GM23248 (cell line): Measurements from ENCODE around the gene PDCD7. TPM values are rescaled to one million over a fixed set of nuclear protein-coding genes. Genes with fewer than 3 reads are reported as not detected.

Source experiments
- DNase-seq: peaks from one replicate; pipeline ENCODE4 v3.0.0-alpha.2; 2015
- H2AFZ ChIP-seq: fragments of 200-600 bp; sonication (generic); 2 replicates; pipeline ENCODE4 v1.6.1; 2016; ENCODE audit warnings: antibody characterized with exemption
- H3F3A ChIP-seq: fragments of 200-600 bp; sonication (generic); 2 replicates; pipeline ENCODE4 v1.6.1; 2016; ENCODE audit warnings: mild to moderate bottlenecking, antibody characterized with exemption, mixed run types; ENCODE audit not compliant: insufficient read depth
- H3K27ac ChIP-seq: fragments of 200-600 bp; sonication (generic); 2 replicates; pipeline ENCODE4 v1.5.1; 2016; ENCODE audit warnings: mild to moderate bottlenecking
- H3K27me3 ChIP-seq: fragments of 200-600 bp; sonication (generic); replicated peaks from 2 replicates; pipeline ENCODE4 v1.6.1; 2016; ENCODE audit warnings: mild to moderate bottlenecking; ENCODE audit not compliant: insufficient read depth
- H3K36me3 ChIP-seq: fragments of 200-600 bp; sonication (generic); 2 replicates; pipeline ENCODE4 v1.6.1; 2016; ENCODE audit warnings: low read depth, mild to moderate bottlenecking
- H3K4me1 ChIP-seq: fragments of 200-600 bp; sonication (generic); 2 replicates; pipeline ENCODE4 v1.6.1; 2016; ENCODE audit warnings: mild to moderate bottlenecking; ENCODE audit not compliant: insufficient read depth
- H3K4me2 ChIP-seq: fragments of 200-600 bp; sonication (generic); one replicate; pipeline ENCODE4 v1.6.1; 2016; ENCODE audit warnings: mild to moderate bottlenecking; ENCODE audit not compliant: unreplicated experiment
- H3K4me3 ChIP-seq: fragments of 200-600 bp; sonication (generic); 2 replicates; pipeline ENCODE4 v1.5.1; 2016; ENCODE audit warnings: mild to moderate bottlenecking
- H3K79me2 ChIP-seq: fragments of 200-600 bp; sonication (generic); 2 replicates; pipeline ENCODE4 v1.6.1; 2016; ENCODE audit warnings: mild to moderate bottlenecking; ENCODE audit not compliant: insufficient read depth
- H3K9ac ChIP-seq: fragments of 200-600 bp; sonication (generic); 2 replicates; pipeline ENCODE4 v1.6.1; 2016; ENCODE audit warnings: mild to moderate bottlenecking
- H3K9me2 ChIP-seq: fragments of 200-600 bp; sonication (generic); 2 replicates; pipeline ENCODE4 v1.6.1; 2016; ENCODE audit warnings: mixed run types, mild to moderate bottlenecking, moderate library complexity; ENCODE audit not compliant: insufficient read depth
- H3K9me3 ChIP-seq: fragments of 200-600 bp; sonication (generic); one replicate; pipeline ENCODE4 v1.6.1; 2017; ENCODE audit warnings: low read depth
- H4K20me1 ChIP-seq: fragments of 200-600 bp; sonication (generic); 2 replicates; pipeline ENCODE4 v1.6.0; 2016; ENCODE audit not compliant: insufficient read depth
- EZH2 ChIP-seq: fragments of 200-600 bp; sonication (generic); IDR thresholded peaks from 2 replicates; pipeline ENCODE4 v1.6.1; 2018; ENCODE audit warnings: antibody characterized with exemption, mild to moderate bottlenecking; ENCODE audit not compliant: insufficient read depth, poor library complexity, severe bottlenecking
- EZH2phosphoT487 ChIP-seq: fragments of 200-600 bp; sonication (generic); IDR thresholded peaks from 2 replicates; pipeline ENCODE4 v1.6.1; 2018; ENCODE audit warnings: antibody characterized with exemption, moderate library complexity, mild to moderate bottlenecking, low read depth; ENCODE audit not compliant: insufficient read depth
- WGBS, 2 experiments: methylation state at CpG; one replicate each; pipeline ENCODE4 v1.1.6; 2015 to 2017; ENCODE audit warnings: low lambda C conversion rate in 2 of 2, low coverage in 1 of 2; ENCODE audit errors: missing lambda C conversion rate in 2 of 2; 5-methylcytosine and 5-hydroxymethylcytosine counted together
- in situ Hi-C: fragments of 300-500 bp; cut with MboI; formaldehyde crosslinking; loops from 2 replicates; pipeline ENCODE4 v1.15.0; 2020
- polyA plus RNA-seq: library from polyadenylated mRNA; unstranded; fragments of >200 nt; fragmentation: Nextera tagmentation; extraction: Ambion mirVana; gene quantifications from 2 replicates; pipeline ENCODE4 v1.2.1, GENCODE V29; 2016
- small RNA-seq: library from RNA; depleted of rRNA; stranded (forward); fragments of <200 nt; gene quantifications from one replicate; pipeline ENCODE3, GENCODE V24; 2014; ENCODE audit warnings: low read depth, low replicate concordance
- total RNA-seq: library from RNA; depleted of rRNA; stranded (reverse); fragments of >200 nt; shearing (Covaris generic); gene quantifications from 2 replicates; pipeline ENCODE4 v1.2.3, GENCODE V29; 2014; rRNA removed

PDCD7 gene
- total and polyA plus RNA-seq, 2 experiments from 2014 or later = 7.5 to 13.6 TPM

- H3K4me2 ChIP-seq = peak within 1 kb of the TSS; percentile 27
- no peak for DNase-seq
- no peaks in the 10 kb centered on the region for H3K9me3 ChIP-seq
- 2 to 3% methylated on average over 39 to 64 of the region's 66 CpGs for WGBS, 2 experiments
- TF ChIP-seq EZH2phosphoT487 = no peak
- TF ChIP-seq EZH2 = peak; percentile 38
- H3F3A ChIP-seq = peaks cover 22% of the 10 kb centered on the region
- no peaks in the 10 kb centered on the region for H4K20me1 ChIP-seq
- in situ Hi-C loops = no loop called here
- H3K27ac ChIP-seq = peak within 1 kb of the TSS; percentile 19; the same call in 1 of the 2 replicates
- H3K4me3 ChIP-seq = peak within 1 kb of the TSS; percentile 38
- H3K36me3 ChIP-seq = no peaks in the 10 kb centered on the region
- peaks cover 19% of the 10 kb centered on the region for H3K27me3 ChIP-seq
- no peaks in the 10 kb centered on the region for H3K79me2 ChIP-seq
- peaks cover 35% of the 10 kb centered on the region for H3K4me1 ChIP-seq
- H3K9ac ChIP-seq = no peak within 1 kb of the TSS
- 0 out of 2 replicates have a peak within 1 kb of the TSS, but pooled peaks have one; percentile 55 for H2AFZ ChIP-seq
- H3K9me2 ChIP-seq = no peaks in the 10 kb centered on the region
Measured at GRCh38 chr15:65067645-65068402, 65.8 kb downstream of the PDCD7 start, which contains the start of gene RASL12. Gene RASL12, minus strand, starts transcription at chr15:65067991. Its CDS starts 156 bp downstream, at chr15:65067835.

Small RNA genes lying within 50 kb of the gene (small RNA-seq; reads per million reads assigned to genes)
- gene AC013553.1 = not detected

Other genes starting within 250 kb of the PDCD7 start
- 3.1 and 3.3 TPM in 2 replicates for gene ANKDD1A, start 221.9 kb downstream of the PDCD7 start, total RNA-seq
- 2.7 and 3.5 TPM in 2 replicates for gene ANKDD1A, start 221.9 kb downstream of the PDCD7 start, polyA plus RNA-seq
- gene SPG21, start 143.9 kb downstream of the PDCD7 start, total RNA-seq = 66.3 and 78.4 TPM in 2 replicates
- 106 and 107 TPM in 2 replicates for gene SPG21, start 143.9 kb downstream of the PDCD7 start, polyA plus RNA-seq
- gene MTFMT, start 104.2 kb downstream of the PDCD7 start, total RNA-seq = 25.3 and 26.4 TPM in 2 replicates
- gene MTFMT, start 104.2 kb downstream of the PDCD7 start, polyA plus RNA-seq = 22.2 and 23.8 TPM in 2 replicates
- not detected in 2 replicates for gene SLC51B, start 88.4 kb downstream of the PDCD7 start, total RNA-seq
- gene SLC51B, start 88.4 kb downstream of the PDCD7 start, polyA plus RNA-seq = not detected in 2 replicates
- gene RASL12, start 65.8 kb downstream of the PDCD7 start, total RNA-seq = not detected in 2 replicates
- not detected in 2 replicates for gene RASL12, start 65.8 kb downstream of the PDCD7 start, polyA plus RNA-seq
- not detected in 2 replicates for gene KBTBD13, start 57.1 kb downstream of the PDCD7 start, total RNA-seq
- gene KBTBD13, start 57.1 kb downstream of the PDCD7 start, polyA plus RNA-seq = not detected in 2 replicates
- 0.43 and 0.63 TPM in 2 replicates for gene UBAP1L, start 18.6 kb downstream of the PDCD7 start, total RNA-seq
- 0.38 and 0.89 TPM in 2 replicates for gene UBAP1L, start 18.6 kb downstream of the PDCD7 start, polyA plus RNA-seq
- 28.3 and 33.1 TPM in 2 replicates for gene CLPX, start 51.5 kb upstream of the PDCD7 start, total RNA-seq
- 22.8 and 23.8 TPM in 2 replicates for gene CLPX, start 51.5 kb upstream of the PDCD7 start, polyA plus RNA-seq
- gene CILP, start 77.7 kb upstream of the PDCD7 start, total RNA-seq = under 0.01 and 0.11 TPM in 2 replicates
- gene CILP, start 77.7 kb upstream of the PDCD7 start, polyA plus RNA-seq = 0.09 TPM in 1 of 2 replicates, not detected in the other
- gene PARP16, start 153.1 kb upstream of the PDCD7 start, total RNA-seq = 3.8 and 5.6 TPM in 2 replicates
- 7.1 and 7.7 TPM in 2 replicates for gene PARP16, start 153.1 kb upstream of the PDCD7 start, polyA plus RNA-seq
- gene RNU5A-1, start 162.2 kb upstream of the PDCD7 start, total RNA-seq = not detected in 2 replicates
- not detected in 2 replicates for gene RNU5A-1, start 162.2 kb upstream of the PDCD7 start, polyA plus RNA-seq
- not detected in 2 replicates for gene RNU5B-1, start 170.9 kb upstream of the PDCD7 start, total RNA-seq
- not detected in 2 replicates for gene RNU5B-1, start 170.9 kb upstream of the PDCD7 start, polyA plus RNA-seq
- gene IGDCC3, start 244.2 kb upstream of the PDCD7 start, total RNA-seq = 0.13 TPM in 1 of 2 replicates, not detected in the other
- gene IGDCC3, start 244.2 kb upstream of the PDCD7 start, polyA plus RNA-seq = 0.11 TPM in 1 of 2 replicates, not detected in the other